HEK293 (cell line): ENCODE data around the gene FDXACB1.

ENCODE experiments used
- CTCF ChIA-PET: fragments of 350-600 bp; formaldehyde crosslinking; extraction: SDS; loops from one replicate; lab custom pipeline; 2021; ENCODE audit warnings: antibody characterized with exemption; lab: Yijun Ruan, JAX
- POLR2A ChIA-PET: fragments of 300-600 bp; formaldehyde crosslinking; extraction: SDS; loops from one replicate; lab custom pipeline; 2020; ENCODE audit warnings: antibody characterized with exemption, inconsistent platforms; lab: Yijun Ruan, JAX
- H3K27ac ChIP-seq: fragments of 200-500 bp; sonication (Bioruptor generic); 2 replicates; pipeline ENCODE4 v1.5.1; 2014; ENCODE audit warnings: low read depth, low read length, control low read depth, inconsistent platforms; ENCODE audit errors: extremely low read depth
- H3K36me3 ChIP-seq, 2 experiments: fragments of 200-500 bp in 1 of 2; sonication (Bioruptor generic) in 1 of 2; 1 replicate in 1 of 2; 2 replicates in 1 of 2; pipeline ENCODE4 v1.5.1; 2014 to 2017; ENCODE audit warnings: inconsistent platforms in 2 of 2, low read length in 2 of 2; ENCODE audit not compliant: control insufficient read depth in 2 of 2, insufficient read depth in 1 of 2
- H3K4me1 ChIP-seq: fragments of 200-500 bp; sonication (Bioruptor generic); 2 replicates; pipeline ENCODE4 v1.5.1; 2014; ENCODE audit warnings: mild to moderate bottlenecking, low read length, inconsistent platforms; ENCODE audit not compliant: control insufficient read depth, insufficient read depth
- H3K4me3 ChIP-seq: 2 replicates; pipeline ENCODE4 v1.5.1; 2011; ENCODE audit warnings: low read depth, mild to moderate bottlenecking, control low read depth, low read length, moderate library complexity
- H3K9me3 ChIP-seq: fragments of 200-500 bp; sonication (Bioruptor generic); 2 replicates; pipeline ENCODE4 v1.5.1; 2014; ENCODE audit warnings: low read depth, low read length, inconsistent platforms; ENCODE audit not compliant: control insufficient read depth, insufficient read depth
- HOXC10 ChIP-seq: sonication (generic); formaldehyde crosslinking; IDR thresholded peaks from 2 replicates; pipeline ENCODE4 v1.8.1; 2023; ENCODE audit warnings: mild to moderate bottlenecking, missing genetic modification reagents
- KLF10 ChIP-seq: fragments of 450-650 bp; IDR thresholded peaks from 2 replicates; pipeline ENCODE4 v1.5.1; 2018; ENCODE audit warnings: missing biosample characterization, mild to moderate bottlenecking, missing genetic modification characterization
- KLF8 ChIP-seq: fragments of 450-650 bp; formaldehyde crosslinking; IDR thresholded peaks from 2 replicates; pipeline ENCODE4 v1.5.1; 2016; ENCODE audit warnings: missing biosample characterization, missing genetic modification characterization
- OSR2 ChIP-seq: fragments of 450-650 bp; formaldehyde crosslinking; IDR thresholded peaks from 2 replicates; pipeline ENCODE4 v1.5.1; 2016; ENCODE audit warnings: missing biosample characterization, missing genetic modification characterization
- OVOL3 ChIP-seq: fragments of 450-650 bp; formaldehyde crosslinking; IDR thresholded peaks from 2 replicates; pipeline ENCODE4 v1.5.1; 2016; ENCODE audit warnings: missing biosample characterization, missing genetic modification characterization
- SCRT1 ChIP-seq: fragments of 450-650 bp; formaldehyde crosslinking; IDR thresholded peaks from 2 replicates; pipeline ENCODE4 v1.5.1; 2016; ENCODE audit warnings: missing biosample characterization, missing genetic modification characterization, borderline replicate concordance
- SP7 ChIP-seq: fragments of 450-650 bp; formaldehyde crosslinking; IDR thresholded peaks from 2 replicates; pipeline ENCODE4 v1.5.1; 2016; ENCODE audit warnings: missing biosample characterization, missing genetic modification characterization
- TCF7L2 ChIP-seq: IDR thresholded peaks from 2 replicates; pipeline ENCODE4 v1.6.1; 2011; ENCODE audit warnings: low read depth, mild to moderate bottlenecking, inconsistent platforms, low read length, moderate library complexity, borderline replicate concordance
- YY1 ChIP-seq: fragments of 450-650 bp; formaldehyde crosslinking; IDR thresholded peaks from 2 replicates; pipeline ENCODE4 v1.5.1; 2018; ENCODE audit warnings: missing biosample characterization, missing genetic modification characterization
- YY2 ChIP-seq: fragments of 450-650 bp; formaldehyde crosslinking; IDR thresholded peaks from 2 replicates; pipeline ENCODE4 v1.5.1; 2016; ENCODE audit warnings: missing biosample characterization, missing genetic modification characterization
- ZBTB17 ChIP-seq: fragments of 450-650 bp; formaldehyde crosslinking; IDR thresholded peaks from 2 replicates; pipeline ENCODE4 v1.5.1; 2016; ENCODE audit warnings: missing biosample characterization, missing genetic modification characterization
- ZBTB20 ChIP-seq: fragments of 450-650 bp; formaldehyde crosslinking; IDR thresholded peaks from 2 replicates; pipeline ENCODE4 v1.5.1; 2016; ENCODE audit warnings: missing biosample characterization, missing genetic modification characterization
- ZBTB48 ChIP-seq: fragments of 450-650 bp; formaldehyde crosslinking; IDR thresholded peaks from 2 replicates; pipeline ENCODE4 v1.5.1; 2016; ENCODE audit warnings: missing biosample characterization, missing genetic modification characterization
- ZNF175 ChIP-seq: fragments of 450-650 bp; formaldehyde crosslinking; IDR thresholded peaks from 2 replicates; pipeline ENCODE4 v1.5.1; 2016; ENCODE audit warnings: missing biosample characterization, missing genetic modification characterization
- ZNF202 ChIP-seq: fragments of 450-650 bp; formaldehyde crosslinking; IDR thresholded peaks from 2 replicates; pipeline ENCODE4 v1.5.1; 2016; ENCODE audit warnings: missing biosample characterization, missing genetic modification characterization, borderline replicate concordance
- ZNF221 ChIP-seq: fragments of 450-650 bp; formaldehyde crosslinking; IDR thresholded peaks from 2 replicates; pipeline ENCODE4 v1.5.1; 2017; ENCODE audit warnings: missing biosample characterization, missing genetic modification characterization, borderline replicate concordance
- ZNF266 ChIP-seq: fragments of 450-650 bp; formaldehyde crosslinking; IDR thresholded peaks from 2 replicates; pipeline ENCODE4 v1.5.1; 2016; ENCODE audit warnings: missing biosample characterization, missing genetic modification characterization, low read depth
- ZNF311 ChIP-seq: fragments of 450-650 bp; formaldehyde crosslinking; IDR thresholded peaks from 2 replicates; pipeline ENCODE4 v1.5.1; 2017; ENCODE audit warnings: missing biosample characterization, missing genetic modification characterization, borderline replicate concordance
- ZNF335 ChIP-seq: fragments of 450-650 bp; formaldehyde crosslinking; conservative IDR thresholded peaks from 2 replicates; pipeline ENCODE4 v1.5.1; 2016; ENCODE audit warnings: missing biosample characterization, missing genetic modification characterization
- ZNF561 ChIP-seq: fragments of 450-650 bp; IDR thresholded peaks from 2 replicates; pipeline ENCODE4 v1.5.1; 2018; ENCODE audit warnings: missing biosample characterization, missing genetic modification characterization, borderline replicate concordance
- ZNF600 ChIP-seq: fragments of 450-650 bp; formaldehyde crosslinking; IDR thresholded peaks from 2 replicates; pipeline ENCODE4 v1.5.1; 2016; ENCODE audit warnings: missing biosample characterization, missing genetic modification characterization
- ZNF610 ChIP-seq: fragments of 450-650 bp; formaldehyde crosslinking; IDR thresholded peaks from 2 replicates; pipeline ENCODE4 v1.5.1; 2016; ENCODE audit warnings: missing biosample characterization, missing genetic modification characterization, borderline replicate concordance
- ZXDB ChIP-seq: fragments of 450-650 bp; formaldehyde crosslinking; IDR thresholded peaks from 2 replicates; pipeline ENCODE4 v1.5.1; 2016; ENCODE audit warnings: missing biosample characterization, missing genetic modification characterization
- TF ChIP-seq, protein P1 (sequence below): fragments of 450-650 bp; formaldehyde crosslinking; conservative IDR thresholded peaks from 2 replicates; pipeline ENCODE4 v1.5.1; 2016; ENCODE audit warnings: low read depth, missing biosample characterization, missing genetic modification characterization
- TF ChIP-seq, protein P2 (sequence below): fragments of 450-650 bp; formaldehyde crosslinking; IDR thresholded peaks from 2 replicates; pipeline ENCODE4 v1.5.1; 2016; ENCODE audit warnings: missing biosample characterization, missing genetic modification characterization
- TF ChIP-seq, protein P3 (sequence below): fragments of 450-650 bp; formaldehyde crosslinking; IDR thresholded peaks from 2 replicates; pipeline ENCODE4 v1.5.1; 2016; ENCODE audit warnings: missing biosample characterization, missing genetic modification characterization
- TF ChIP-seq, protein P4 (sequence below): fragments of 450-650 bp; formaldehyde crosslinking; IDR thresholded peaks from 2 replicates; pipeline ENCODE4 v1.5.1; 2016; ENCODE audit warnings: missing biosample characterization, missing genetic modification characterization

The FDXACB1 gene

DNA sequence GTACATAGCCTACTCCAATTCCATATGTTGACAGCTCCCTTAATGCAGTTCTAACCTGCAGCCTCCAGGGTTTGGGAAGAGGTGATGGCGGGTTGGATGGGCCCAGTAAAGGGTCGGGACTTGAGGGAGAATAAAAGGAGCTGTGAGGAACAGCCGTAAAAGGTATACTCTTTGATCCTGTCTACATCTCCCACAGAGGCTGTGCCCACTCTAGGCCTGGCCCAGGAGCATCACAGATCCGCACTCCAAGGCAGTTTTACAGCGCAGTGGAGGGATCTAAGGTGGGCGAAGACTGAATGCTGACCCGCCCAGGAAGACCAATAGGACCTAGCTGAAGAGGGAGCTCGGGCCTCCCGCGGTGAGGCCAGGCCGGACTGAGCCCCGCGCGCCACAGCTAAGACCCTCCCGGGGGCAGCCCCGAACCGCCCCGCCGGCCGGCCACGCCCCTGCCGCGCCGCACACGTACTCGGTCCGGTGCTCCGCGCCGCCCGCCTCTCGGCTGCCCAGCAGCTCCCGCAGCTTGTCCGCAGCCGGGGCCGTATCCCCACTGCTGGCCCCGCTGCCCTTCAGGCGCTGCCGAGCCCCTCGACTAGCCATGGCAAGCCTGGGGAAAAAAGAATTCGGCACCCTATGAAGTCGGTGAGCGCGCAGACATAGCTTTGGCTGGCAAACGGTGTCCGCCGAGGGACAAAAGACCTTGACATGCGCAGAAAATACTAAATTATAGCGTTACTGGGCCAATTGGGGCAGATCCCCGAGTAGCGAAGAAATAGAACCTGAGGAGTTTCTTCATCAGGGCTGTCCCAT, 7.9 kb downstream of the FDXACB1 start, which contains the start of gene ALG9:
TSS of gene ALG9 (minus strand) at position 696 of the 807 bp plus-strand sequence. CDS start at position 597, 99 bp downstream.
- Histone ChIP-seq H3K36me3 (peaks cover 9 to 43% of the 10 kb centered on the region in 2 experiments; a peak in 2 of 3 replicates), H3K4me3 (peak within 1 kb of the TSS; percentile 89), H3K27ac (peak within 1 kb of the TSS; percentile 66; the same call in 1 of the 2 replicates), H3K4me1 (no peaks in the 10 kb centered on the region), H3K9me3 (no peaks in the 10 kb centered on the region)
- POLR2A ChIA-PET = interaction anchor here (0.5 to 1.8 kb wide), 16 partner anchors 15 to 350 kb away, joined by 3 to 18 read pairs (median 3); no protein-coding TSS in a partner anchor
- CTCF ChIA-PET = interaction anchor here (0.6 to 2.8 kb wide), 12 partner anchors 9 to 409 kb away, joined by 3 to 17 read pairs (median 4); partner anchors contain the start of gene DIXDC1
- TF ChIP-seq KLF8 (tag by site-specific recombination) = peak; percentile 66; the same call in 1 of the 2 replicates
- peak; percentile 68 for TF ChIP-seq ZNF600 (tag by site-specific recombination)
- TF ChIP-seq ZXDB (tag by site-specific recombination) = 0 out of 2 replicates have a peak, but pooled peaks have one; percentile 30
- TF ChIP-seq, protein P1, sequence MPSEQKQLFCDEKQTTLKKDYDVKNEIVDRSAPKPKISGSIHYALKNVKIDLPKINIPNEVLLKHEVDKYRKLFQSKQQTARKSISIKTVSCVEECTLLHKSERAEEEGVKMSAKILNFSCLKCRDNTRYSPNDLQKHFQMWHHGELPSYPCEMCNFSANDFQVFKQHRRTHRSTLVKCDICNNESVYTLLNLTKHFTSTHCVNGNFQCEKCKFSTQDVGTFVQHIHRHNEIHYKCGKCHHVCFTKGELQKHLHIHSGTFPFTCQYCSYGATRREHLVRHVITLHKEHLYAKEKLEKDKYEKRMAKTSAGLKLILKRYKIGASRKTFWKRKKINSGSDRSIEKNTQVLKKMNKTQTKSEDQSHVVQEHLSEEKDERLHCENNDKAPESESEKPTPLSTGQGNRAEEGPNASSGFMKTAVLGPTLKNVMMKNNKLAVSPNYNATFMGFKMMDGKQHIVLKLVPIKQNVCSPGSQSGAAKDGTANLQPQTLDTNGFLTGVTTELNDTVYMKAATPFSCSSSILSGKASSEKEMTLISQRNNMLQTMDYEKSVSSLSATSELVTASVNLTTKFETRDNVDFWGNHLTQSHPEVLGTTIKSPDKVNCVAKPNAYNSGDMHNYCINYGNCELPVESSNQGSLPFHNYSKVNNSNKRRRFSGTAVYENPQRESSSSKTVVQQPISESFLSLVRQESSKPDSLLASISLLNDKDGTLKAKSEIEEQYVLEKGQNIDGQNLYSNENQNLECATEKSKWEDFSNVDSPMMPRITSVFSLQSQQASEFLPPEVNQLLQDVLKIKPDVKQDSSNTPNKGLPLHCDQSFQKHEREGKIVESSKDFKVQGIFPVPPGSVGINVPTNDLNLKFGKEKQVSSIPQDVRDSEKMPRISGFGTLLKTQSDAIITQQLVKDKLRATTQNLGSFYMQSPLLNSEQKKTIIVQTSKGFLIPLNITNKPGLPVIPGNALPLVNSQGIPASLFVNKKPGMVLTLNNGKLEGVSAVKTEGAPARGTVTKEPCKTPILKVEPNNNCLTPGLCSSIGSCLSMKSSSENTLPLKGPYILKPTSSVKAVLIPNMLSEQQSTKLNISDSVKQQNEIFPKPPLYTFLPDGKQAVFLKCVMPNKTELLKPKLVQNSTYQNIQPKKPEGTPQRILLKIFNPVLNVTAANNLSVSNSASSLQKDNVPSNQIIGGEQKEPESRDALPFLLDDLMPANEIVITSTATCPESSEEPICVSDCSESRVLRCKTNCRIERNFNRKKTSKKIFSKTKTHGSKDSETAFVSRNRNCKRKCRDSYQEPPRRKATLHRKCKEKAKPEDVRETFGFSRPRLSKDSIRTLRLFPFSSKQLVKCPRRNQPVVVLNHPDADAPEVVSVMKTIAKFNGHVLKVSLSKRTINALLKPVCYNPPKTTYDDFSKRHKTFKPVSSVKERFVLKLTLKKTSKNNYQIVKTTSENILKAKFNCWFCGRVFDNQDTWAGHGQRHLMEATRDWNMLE (tag by site-specific recombination) = no peak
- peak; percentile 79 for TF ChIP-seq TCF7L2
- no peak for TF ChIP-seq ZNF221
- TF ChIP-seq ZNF335 (tag by site-specific recombination) = peak; percentile 71
- TF ChIP-seq ZNF175 (tag by site-specific recombination) = no peak
- no peak for TF ChIP-seq ZNF202
- TF ChIP-seq OSR2 (tag by site-specific recombination) = no peak
- TF ChIP-seq, protein P2, sequence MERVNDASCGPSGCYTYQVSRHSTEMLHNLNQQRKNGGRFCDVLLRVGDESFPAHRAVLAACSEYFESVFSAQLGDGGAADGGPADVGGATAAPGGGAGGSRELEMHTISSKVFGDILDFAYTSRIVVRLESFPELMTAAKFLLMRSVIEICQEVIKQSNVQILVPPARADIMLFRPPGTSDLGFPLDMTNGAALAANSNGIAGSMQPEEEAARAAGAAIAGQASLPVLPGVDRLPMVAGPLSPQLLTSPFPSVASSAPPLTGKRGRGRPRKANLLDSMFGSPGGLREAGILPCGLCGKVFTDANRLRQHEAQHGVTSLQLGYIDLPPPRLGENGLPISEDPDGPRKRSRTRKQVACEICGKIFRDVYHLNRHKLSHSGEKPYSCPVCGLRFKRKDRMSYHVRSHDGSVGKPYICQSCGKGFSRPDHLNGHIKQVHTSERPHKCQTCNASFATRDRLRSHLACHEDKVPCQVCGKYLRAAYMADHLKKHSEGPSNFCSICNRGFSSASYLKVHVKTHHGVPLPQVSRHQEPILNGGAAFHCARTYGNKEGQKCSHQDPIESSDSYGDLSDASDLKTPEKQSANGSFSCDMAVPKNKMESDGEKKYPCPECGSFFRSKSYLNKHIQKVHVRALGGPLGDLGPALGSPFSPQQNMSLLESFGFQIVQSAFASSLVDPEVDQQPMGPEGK (tag by site-specific recombination) = peak; percentile 35; the same call in 1 of the 2 replicates
- TF ChIP-seq ZBTB20 (tag by site-specific recombination) = peak; percentile 59; the same call in 1 of the 2 replicates
- TF ChIP-seq ZNF266 (tag by site-specific recombination) = no peak
- peak; percentile 41 for TF ChIP-seq ZNF610 (tag by site-specific recombination)
- TF ChIP-seq YY1 = peak; percentile 69
- peak; percentile 92 for TF ChIP-seq ZBTB17 (tag by site-specific recombination)
- no peak for TF ChIP-seq OVOL3 (tag by site-specific recombination)
- 0 out of 2 replicates have a peak, but pooled peaks have one; percentile 18 for TF ChIP-seq ZNF561
- peak; percentile 60 for TF ChIP-seq ZBTB48 (tag by site-specific recombination)
- no peak for TF ChIP-seq ZNF311
- TF ChIP-seq HOXC10 (CRISPR knock-in tag) = peak; percentile 79; the same call in 1 of the 2 replicates
- peak; percentile 46; the same call in 1 of the 2 replicates for TF ChIP-seq KLF10 (tag by site-specific recombination)
- TF ChIP-seq, protein P3, sequence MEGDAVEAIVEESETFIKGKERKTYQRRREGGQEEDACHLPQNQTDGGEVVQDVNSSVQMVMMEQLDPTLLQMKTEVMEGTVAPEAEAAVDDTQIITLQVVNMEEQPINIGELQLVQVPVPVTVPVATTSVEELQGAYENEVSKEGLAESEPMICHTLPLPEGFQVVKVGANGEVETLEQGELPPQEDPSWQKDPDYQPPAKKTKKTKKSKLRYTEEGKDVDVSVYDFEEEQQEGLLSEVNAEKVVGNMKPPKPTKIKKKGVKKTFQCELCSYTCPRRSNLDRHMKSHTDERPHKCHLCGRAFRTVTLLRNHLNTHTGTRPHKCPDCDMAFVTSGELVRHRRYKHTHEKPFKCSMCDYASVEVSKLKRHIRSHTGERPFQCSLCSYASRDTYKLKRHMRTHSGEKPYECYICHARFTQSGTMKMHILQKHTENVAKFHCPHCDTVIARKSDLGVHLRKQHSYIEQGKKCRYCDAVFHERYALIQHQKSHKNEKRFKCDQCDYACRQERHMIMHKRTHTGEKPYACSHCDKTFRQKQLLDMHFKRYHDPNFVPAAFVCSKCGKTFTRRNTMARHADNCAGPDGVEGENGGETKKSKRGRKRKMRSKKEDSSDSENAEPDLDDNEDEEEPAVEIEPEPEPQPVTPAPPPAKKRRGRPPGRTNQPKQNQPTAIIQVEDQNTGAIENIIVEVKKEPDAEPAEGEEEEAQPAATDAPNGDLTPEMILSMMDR = peak; percentile 44; the same call in 1 of the 2 replicates
- TF ChIP-seq, protein P4, sequence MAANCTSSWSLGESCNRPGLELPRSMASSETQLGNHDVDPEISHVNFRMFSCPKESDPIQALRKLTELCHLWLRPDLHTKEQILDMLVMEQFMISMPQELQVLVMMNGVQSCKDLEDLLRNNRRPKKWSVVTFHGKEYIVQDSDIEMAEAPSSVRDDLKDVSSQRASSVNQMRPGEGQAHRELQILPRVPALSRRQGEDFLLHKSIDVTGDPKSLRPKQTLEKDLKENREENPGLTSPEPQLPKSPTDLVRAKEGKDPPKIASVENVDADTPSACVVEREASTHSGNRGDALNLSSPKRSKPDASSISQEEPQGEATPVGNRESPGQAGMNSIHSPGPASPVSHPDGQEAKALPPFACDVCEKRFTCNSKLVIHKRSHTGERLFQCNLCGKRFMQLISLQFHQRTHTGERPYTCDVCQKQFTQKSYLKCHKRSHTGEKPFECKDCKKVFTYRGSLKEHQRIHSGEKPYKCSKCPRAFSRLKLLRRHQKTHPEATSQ = no peak
- TF ChIP-seq YY2 (tag by site-specific recombination) = peak; percentile 77
- TF ChIP-seq SP7 (tag by site-specific recombination) = peak; percentile 53
- TF ChIP-seq SCRT1 (tag by site-specific recombination) = no peak
